Esophagus muscularis mucosa (tissue), 4 donors: ENCODE results near the gene RNF111.
A peak's percentile ranks its signal among the peaks of the same experiment; 100 is the strongest.

Source experiments
- CTCF ChIP-seq, 3 experiments: fragments of 200-600 bp in 2 of 3; fragments of 450-650 bp in 1 of 3; sonication (generic) in 2 of 3; IDR thresholded peaks; one replicate each; pipeline ENCODE4 v1.5.1; 2017 to 2019; ENCODE audit warnings: antibody characterized with exemption in 3 of 3, mild to moderate bottlenecking in 2 of 3, moderate library complexity in 1 of 3
- EP300 ChIP-seq: sonication (generic); formaldehyde crosslinking; IDR thresholded peaks from one replicate; pipeline ENCODE4 v1.6.1; 2017; ENCODE audit warnings: antibody characterized with exemption
- POLR2A ChIP-seq: fragments of 450-650 bp; IDR thresholded peaks from one replicate; pipeline ENCODE4 v1.6.1; 2017; ENCODE audit warnings: antibody characterized with exemption, moderate library complexity, mild to moderate bottlenecking, low read depth

GRCh38 chr15:58987491-58988005, at the start of gene RNF111:
- TF ChIP-seq CTCF (IDR thresholded peaks at IDR 0.05), result no peak
- peak; percentile 66 for TF ChIP-seq POLR2A
- no peak for TF ChIP-seq EP300
